Smooth muscle cell (in vitro differentiated cells): Measurements from ENCODE around the gene ZNF816. TPM values are rescaled to one million over a fixed set of nuclear protein-coding genes. Genes with fewer than 3 reads are reported as not detected.

Experiments used
- DNase-seq: peaks from one replicate; lab custom pipeline; 2025; ENCODE audit not compliant: unreplicated experiment; lab: John Stamatoyannopoulos, UW
- H2AFZ ChIP-seq: fragments of 200-600 bp; sonication (generic); 2 replicates; pipeline ENCODE4 v1.6.0; 2016; ENCODE audit warnings: antibody characterized with exemption, low read depth, mild to moderate bottlenecking
- H3F3A ChIP-seq: fragments of 200-600 bp; sonication (generic); 2 replicates; pipeline ENCODE4 v1.6.0; 2017; ENCODE audit warnings: antibody characterized with exemption, low read depth
- H3K27ac ChIP-seq: fragments of 200-600 bp; sonication (generic); 2 replicates; pipeline ENCODE4 v1.5.1; 2016; ENCODE audit warnings: low read depth, mild to moderate bottlenecking
- H3K27me3 ChIP-seq: fragments of 200-600 bp; sonication (generic); 2 replicates; pipeline ENCODE4 v1.6.1; 2016; ENCODE audit warnings: low read depth, mild to moderate bottlenecking
- H3K36me3 ChIP-seq: fragments of 200-600 bp; sonication (generic); 2 replicates; pipeline ENCODE4 v1.5.1; 2016; ENCODE audit warnings: low read depth
- H3K4me1 ChIP-seq: fragments of 200-600 bp; sonication (generic); 2 replicates; pipeline ENCODE4 v1.5.1; 2016; ENCODE audit warnings: low read depth
- H3K4me2 ChIP-seq: fragments of 200-600 bp; sonication (generic); 2 replicates; pipeline ENCODE4 v1.6.0; 2016; ENCODE audit warnings: mild to moderate bottlenecking
- H3K4me3 ChIP-seq: fragments of 200-600 bp; sonication (generic); 2 replicates; pipeline ENCODE4 v1.5.1; 2016; ENCODE audit warnings: mild to moderate bottlenecking
- H3K79me2 ChIP-seq: fragments of 200-600 bp; sonication (generic); 2 replicates; pipeline ENCODE4 v1.6.0; 2016; ENCODE audit warnings: low read depth, mild to moderate bottlenecking
- H3K9ac ChIP-seq: fragments of 200-600 bp; sonication (generic); 2 replicates; pipeline ENCODE4 v1.6.0; 2016; ENCODE audit warnings: low read depth
- H3K9me3 ChIP-seq: fragments of 200-600 bp; sonication (generic); replicated peaks from 2 replicates; pipeline ENCODE4 v1.5.1; 2016; ENCODE audit warnings: low read depth
- H4K20me1 ChIP-seq: fragments of 200-600 bp; sonication (generic); 2 replicates; pipeline ENCODE4 v1.6.0; 2016; ENCODE audit warnings: low read depth
- WGBS: methylation state at CpG from one replicate; pipeline ENCODE4 v1.1.7; 2016; ENCODE audit warnings: low lambda C conversion rate; 5-methylcytosine and 5-hydroxymethylcytosine counted together
- polyA plus RNA-seq: library from polyadenylated mRNA; unstranded; fragments of >200 nt; fragmentation: Nextera tagmentation; extraction: Ambion mirVana; gene quantifications from 2 replicates; pipeline ENCODE4 v1.2.1, GENCODE V29; 2016
- total RNA-seq: library from RNA; depleted of rRNA; stranded (reverse); fragments of >200 nt; gene quantifications from 2 replicates; pipeline ENCODE4 v1.2.3, GENCODE V29; 2014
- TF ChIP-seq, protein P1 (sequence below): fragments of 200-600 bp; sonication (generic); IDR thresholded peaks from 2 replicates; pipeline ENCODE4 v1.5.1; 2017; ENCODE audit warnings: borderline replicate concordance, mild to moderate bottlenecking, antibody characterized with exemption; ENCODE audit not compliant: insufficient read depth, poor library complexity, severe bottlenecking

ZNF816 gene
- total and polyA plus RNA-seq, 2 experiments from 2014 or later = 5.6 to 9.2 TPM

DNA sequence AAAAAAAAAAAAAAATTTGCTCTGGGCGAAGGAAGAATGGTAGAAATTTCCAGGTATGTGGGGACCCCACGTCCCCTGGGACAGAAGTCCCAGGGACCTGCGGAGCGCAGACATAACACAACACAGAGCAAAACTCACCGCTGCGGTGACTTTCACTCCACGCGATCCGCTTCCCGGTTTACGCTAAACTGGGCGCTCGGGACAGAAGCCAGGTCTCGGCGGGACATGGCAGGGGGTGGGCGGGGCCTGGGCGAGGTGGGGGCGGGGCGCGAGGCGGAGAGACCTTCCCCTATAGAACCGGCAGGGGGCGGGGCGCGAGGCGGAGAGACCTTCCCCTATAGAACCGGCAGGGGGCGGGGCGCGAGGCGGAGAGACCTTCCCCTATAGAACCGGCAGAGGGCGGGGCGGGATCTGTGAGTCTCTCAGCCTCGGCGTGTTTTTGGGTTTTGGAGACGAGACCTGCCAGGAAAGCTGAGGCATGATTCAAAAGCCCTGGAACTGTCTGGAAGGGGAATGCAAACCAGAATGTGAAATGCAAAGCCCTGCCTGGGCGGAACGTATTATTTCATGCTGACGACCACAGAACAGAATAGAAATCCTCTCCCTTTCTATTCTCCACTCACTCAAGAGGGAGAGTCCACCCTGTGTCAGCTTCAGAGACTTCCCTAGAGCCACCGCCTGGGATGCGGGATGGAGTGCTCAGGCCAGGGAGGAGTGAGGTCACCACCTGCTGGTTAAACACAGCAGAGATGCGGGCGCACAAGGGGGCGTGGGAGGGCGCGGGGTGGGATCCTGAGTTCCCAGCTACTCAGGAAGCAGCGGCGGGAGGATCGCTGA is 30.9 kb upstream of the ZNF816 start:
- H3K9me3 ChIP-seq = no peaks in the 10 kb centered on the region
- peaks cover 9% of the 10 kb centered on the region for H3K79me2 ChIP-seq
- H3K36me3 ChIP-seq = no peaks in the 10 kb centered on the region
- H4K20me1 ChIP-seq = no peaks in the 10 kb centered on the region
- peak overlapping the region; percentile 78 for H2AFZ ChIP-seq
- TF ChIP-seq, protein P1, sequence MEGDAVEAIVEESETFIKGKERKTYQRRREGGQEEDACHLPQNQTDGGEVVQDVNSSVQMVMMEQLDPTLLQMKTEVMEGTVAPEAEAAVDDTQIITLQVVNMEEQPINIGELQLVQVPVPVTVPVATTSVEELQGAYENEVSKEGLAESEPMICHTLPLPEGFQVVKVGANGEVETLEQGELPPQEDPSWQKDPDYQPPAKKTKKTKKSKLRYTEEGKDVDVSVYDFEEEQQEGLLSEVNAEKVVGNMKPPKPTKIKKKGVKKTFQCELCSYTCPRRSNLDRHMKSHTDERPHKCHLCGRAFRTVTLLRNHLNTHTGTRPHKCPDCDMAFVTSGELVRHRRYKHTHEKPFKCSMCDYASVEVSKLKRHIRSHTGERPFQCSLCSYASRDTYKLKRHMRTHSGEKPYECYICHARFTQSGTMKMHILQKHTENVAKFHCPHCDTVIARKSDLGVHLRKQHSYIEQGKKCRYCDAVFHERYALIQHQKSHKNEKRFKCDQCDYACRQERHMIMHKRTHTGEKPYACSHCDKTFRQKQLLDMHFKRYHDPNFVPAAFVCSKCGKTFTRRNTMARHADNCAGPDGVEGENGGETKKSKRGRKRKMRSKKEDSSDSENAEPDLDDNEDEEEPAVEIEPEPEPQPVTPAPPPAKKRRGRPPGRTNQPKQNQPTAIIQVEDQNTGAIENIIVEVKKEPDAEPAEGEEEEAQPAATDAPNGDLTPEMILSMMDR = peak; percentile 61
- H3K4me2 ChIP-seq = peak overlapping the region; percentile 83
- H3K4me1 ChIP-seq = peaks cover 4% of the 10 kb centered on the region
- WGBS = 3% methylated on average over 39 of the region's 50 CpGs
- peak overlapping the region; percentile 73 for H3K4me3 ChIP-seq
- peak; percentile 61 for DNase-seq
- no peaks in the 10 kb centered on the region for H3K27me3 ChIP-seq
- peak overlapping the region; percentile 57 for H3K9ac ChIP-seq
- peaks cover 10% of the 10 kb centered on the region for H3F3A ChIP-seq
- H3K27ac ChIP-seq = peak overlapping the region; percentile 86

DNA sequence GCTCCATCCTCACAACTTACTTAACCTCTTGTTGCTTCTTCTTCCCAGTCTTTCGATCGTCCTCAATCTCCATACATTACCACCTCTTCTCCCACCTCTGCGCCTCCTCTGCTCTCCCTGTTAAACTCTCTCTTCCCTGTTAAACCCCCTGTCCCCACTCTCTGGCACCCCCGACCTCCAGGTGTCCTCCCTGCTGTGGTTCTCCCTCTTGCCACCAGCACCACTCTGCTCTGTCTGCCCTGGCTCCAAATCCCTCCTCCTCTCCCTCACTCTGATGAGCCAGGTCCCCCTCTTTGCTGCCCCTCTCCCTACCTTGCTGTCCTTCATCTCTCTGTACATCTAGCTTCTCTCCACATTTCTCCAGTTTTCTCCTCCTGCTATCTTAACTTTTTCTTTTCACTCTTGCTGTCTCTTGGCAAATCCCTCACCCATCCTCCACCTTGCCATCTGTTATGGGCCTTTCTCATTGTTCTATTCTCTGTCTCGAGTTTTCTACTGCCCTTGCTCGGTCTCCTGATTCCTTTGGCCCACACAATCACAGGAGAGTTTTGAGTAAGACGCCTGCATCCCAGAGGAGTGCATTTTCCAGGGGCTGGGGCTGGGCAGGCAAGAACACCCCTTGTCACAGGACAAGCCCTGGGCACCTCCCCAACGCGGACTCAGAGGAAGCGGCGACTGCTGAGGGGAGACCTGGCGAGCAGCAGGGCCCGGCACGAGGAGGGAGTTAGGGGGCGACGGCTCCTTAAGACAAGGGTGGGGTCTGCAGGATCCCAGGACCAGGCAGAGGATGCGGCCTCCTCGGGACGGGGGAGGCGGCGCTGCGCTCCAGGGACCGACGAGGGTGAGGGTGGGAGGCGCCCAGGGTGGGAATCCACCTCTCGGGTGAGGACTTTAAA is 29.7 kb upstream of the ZNF816 start:
- Histone ChIP-seq H3F3A (peaks cover 10% of the 10 kb centered on the region), H3K4me3 (peak overlapping the region; percentile 73), H3K27ac (peak overlapping the region; percentile 86), H3K9ac (peak overlapping the region; percentile 57), H3K4me2 (peak overlapping the region; percentile 83), H4K20me1 (no peaks in the 10 kb centered on the region), H3K36me3 (peaks cover 12% of the 10 kb centered on the region), H3K9me3 (no peaks in the 10 kb centered on the region), H3K79me2 (peaks cover 19% of the 10 kb centered on the region), H3K4me1 (peaks cover 4% of the 10 kb centered on the region), H3K27me3 (no peaks in the 10 kb centered on the region), H2AFZ (peak overlapping the region; percentile 49)
- 27% methylated on average over 25 of the region's 26 CpGs for WGBS
- TF ChIP-seq, protein P1 = no peak
- DNase-seq = peak; percentile 23

DNA sequence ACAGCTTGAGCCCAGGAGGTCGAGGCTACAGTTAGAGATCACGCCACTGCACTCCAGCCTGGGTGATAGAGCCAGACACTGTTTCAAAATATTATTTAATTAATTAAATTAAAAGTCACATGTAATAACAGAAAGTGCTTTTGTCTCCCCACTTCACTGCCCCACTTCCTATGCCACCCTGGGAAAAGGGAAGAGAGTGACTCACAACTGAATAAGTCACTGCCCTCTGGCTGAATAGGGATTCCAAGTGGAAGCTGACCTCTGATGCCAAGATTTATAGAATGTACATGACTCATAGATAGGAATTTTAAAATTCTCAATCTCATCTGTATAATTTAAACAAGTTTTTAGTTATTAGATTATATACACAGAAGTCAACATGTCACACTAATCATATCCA is 28.8 kb upstream of the ZNF816 start:
- TF ChIP-seq, protein P1 = no peak
- Histone ChIP-seq H3K4me1 (peaks cover 4% of the 10 kb centered on the region), H3K9ac (peak overlapping the region; percentile 47), H3K27me3 (no peaks in the 10 kb centered on the region), H4K20me1 (no peaks in the 10 kb centered on the region), H3K79me2 (peaks cover 19% of the 10 kb centered on the region), H3K4me2 (peak overlapping the region; percentile 83), H3K4me3 (peak overlapping the region; percentile 21), H3K9me3 (no peaks in the 10 kb centered on the region), H3K27ac (peak overlapping the region; percentile 86), H3F3A (peaks cover 10% of the 10 kb centered on the region), H3K36me3 (peaks cover 16% of the 10 kb centered on the region), H2AFZ (no peak overlapping the region)
- no peak for DNase-seq
- WGBS = 79% methylated on average over 2 of the region's 2 CpGs
